NOMO-1 treated with DMSO at 0.1 percent for 48 hours (cell line): ENCODE data around the gene STK24.

Experiments used
- DNase-seq: peaks from one replicate; lab custom pipeline; 2025; ENCODE audit not compliant: unreplicated experiment; lab: John Stamatoyannopoulos, UW

STK24 gene

DNA sequence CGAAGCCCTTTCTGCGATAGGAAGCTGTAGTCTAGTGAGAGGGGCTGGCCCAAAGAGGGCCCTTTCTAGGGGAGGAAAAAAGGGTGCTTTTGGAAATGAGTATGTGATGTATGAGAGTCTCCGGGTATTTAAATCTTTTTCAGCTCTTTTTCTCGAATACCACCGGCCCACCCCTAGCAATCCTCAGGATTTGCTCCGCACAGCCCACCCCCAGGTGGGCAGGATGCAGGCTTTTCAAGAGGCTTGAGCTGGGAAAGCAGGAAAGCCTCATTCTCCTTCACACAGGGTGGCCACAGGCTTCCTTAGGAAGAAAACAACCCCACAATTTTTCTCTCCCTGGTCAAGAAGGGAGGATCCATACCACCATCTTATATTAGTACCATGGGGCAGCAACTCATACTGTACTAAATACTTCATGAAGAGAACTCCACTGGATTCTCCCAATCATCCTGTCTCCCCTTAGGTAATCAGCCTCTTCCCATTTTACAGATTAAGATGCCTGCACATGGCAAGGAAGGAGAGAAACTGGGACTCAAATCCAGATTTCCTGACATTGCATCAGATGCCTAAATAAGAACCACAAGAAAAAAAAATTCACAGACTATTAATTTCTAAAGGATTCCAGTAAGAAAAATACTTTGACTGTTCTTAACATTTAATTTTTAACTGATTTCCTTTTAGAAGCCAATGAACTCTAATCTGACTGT is 84.4 kb downstream of the STK24 start:
- no peak for DNase-seq

DNA sequence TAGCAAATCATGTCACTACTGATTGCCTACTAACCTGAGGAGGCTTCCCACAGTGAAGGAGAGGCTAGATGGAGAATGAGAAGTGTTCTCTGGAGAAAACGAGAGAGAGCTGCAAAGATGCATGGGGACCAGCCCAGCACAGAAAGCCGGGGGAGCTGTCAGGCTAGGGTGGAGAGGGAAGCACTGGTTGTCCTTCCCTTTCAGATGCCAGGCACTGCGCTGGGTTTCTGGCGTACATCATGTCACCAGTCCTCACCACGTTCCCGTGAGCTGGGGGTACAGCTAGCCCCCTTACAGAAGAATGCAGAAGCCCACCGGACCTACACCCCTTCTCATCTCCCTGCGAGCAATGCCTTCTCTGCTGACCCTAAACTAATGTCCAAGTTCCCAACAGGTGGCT is 86.0 kb downstream of the STK24 start:
- no peak for DNase-seq

DNA sequence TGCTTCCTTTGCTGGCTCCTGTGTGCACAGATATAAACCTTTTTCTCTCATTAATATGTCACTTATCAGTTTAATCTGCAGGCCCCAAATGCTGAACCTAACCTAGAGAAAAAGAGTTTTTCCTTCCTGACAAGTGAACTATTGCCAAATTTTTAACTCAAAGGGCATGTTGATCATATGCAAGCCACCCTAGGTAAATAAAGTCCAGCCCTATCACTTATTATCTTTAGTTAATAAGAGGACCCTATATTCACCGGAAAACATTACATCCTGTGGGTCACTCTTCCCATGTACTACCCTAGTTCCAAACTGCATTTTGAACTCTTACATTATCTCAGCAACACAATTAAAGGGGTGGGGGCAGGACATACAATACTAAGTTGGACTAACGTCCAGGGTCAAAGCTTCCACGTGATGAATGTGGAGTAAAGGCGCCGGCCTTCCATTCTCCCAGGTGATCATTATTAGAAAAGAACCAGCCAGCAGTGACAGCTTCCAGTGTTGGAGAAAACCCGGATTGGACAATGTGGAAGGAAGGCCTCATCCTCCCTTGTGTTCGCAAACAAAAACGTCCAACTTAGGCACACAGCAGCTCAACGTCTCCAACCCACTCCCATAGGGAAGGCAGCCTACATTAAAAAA is 86.6 kb downstream of the STK24 start:
- no peak for DNase-seq

DNA sequence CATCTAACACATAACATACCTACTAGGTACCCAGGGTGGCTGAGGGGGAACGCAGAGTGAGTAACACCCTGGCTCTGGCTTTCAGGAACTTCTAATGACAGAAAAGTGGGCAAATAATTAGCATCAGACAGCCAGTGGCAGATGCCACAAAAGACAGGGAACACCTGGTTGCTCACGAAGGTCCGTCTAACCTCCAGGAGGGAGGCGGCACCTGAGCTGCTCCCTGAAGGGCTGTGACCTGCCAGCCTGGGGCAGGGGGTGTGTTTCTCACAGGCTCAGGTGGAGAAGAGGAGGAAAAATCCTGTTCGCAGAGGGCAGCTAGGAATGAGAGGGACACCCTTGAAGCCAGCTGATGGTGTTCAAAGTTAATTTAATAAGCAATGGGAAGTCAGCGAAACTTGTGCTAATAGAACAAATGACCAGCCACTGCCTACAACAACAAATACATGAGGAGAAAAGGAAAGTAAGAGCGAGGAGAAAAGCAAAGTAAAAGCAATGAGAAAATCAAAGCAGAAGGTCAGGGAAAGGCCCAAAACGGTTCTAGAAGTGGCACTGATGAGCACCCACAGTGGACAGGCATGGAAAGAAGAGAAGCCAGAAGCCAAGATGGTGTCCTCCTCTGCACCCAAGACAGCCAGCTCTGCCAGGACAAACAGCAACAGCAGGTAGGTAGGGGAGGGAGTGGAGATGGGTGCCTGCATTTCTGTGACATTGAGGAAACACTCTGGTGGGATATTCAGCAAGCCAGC is 87.3 kb downstream of the STK24 start:
- no peak for DNase-seq

DNA sequence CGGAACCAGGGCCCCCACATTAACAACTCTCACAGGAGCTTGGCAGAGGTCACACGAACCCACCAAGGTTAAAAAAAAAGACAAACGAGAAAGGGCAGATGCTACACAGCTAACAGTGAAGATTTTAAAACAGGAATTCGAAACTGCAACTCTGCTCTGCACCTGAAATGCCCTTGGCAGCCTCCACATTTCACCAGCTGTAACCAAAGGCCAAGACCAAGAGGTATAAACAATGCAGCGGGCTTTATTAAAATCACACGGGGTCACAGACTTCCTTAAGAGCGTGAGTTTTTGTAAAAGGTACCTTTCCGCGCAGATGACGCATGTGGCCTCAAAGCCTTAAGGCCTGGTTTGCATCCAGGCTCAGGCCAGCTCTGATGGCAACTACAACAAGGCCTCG is 88.2 kb downstream of the STK24 start:
- no peak for DNase-seq

DNA sequence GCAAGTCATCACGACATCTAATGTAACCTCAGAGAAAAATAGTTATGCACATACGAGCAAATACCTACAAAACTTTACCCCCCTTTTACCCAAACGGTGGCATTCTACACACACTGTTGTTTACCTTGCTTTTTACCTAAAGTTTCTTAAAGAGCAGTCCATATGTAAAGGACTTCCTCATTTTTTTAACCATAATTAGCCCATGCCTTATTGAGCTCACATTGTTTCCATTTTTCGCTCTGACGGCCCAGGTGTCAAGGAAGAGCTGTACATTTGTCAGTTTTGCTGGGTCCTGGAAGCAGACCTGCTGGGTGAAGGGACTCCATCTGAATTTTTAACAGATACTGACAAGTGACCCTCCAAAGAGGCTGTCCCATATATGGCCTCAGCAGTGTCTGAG is 89.4 kb downstream of the STK24 start:
- DNase-seq = peak; percentile 43

DNA sequence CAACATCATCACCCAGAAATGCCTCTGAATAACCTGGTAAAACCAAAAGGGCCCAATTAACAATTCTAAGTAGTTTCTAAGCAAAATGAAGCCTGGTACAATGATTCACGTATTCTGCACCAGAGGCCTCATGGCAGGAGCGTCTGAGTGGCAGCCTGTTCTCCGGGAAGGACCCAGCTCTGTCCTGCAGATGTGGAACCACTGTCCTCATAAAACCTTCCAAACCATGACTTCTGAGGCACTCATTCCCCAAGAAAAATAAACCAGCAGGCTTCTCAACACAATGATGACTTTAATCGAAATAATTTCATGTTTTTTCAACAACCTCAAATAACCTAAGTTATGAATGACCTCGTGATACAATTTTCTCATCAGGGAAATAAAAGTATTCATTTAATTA is 89.9 kb downstream of the STK24 start:
- no peak for DNase-seq

DNA sequence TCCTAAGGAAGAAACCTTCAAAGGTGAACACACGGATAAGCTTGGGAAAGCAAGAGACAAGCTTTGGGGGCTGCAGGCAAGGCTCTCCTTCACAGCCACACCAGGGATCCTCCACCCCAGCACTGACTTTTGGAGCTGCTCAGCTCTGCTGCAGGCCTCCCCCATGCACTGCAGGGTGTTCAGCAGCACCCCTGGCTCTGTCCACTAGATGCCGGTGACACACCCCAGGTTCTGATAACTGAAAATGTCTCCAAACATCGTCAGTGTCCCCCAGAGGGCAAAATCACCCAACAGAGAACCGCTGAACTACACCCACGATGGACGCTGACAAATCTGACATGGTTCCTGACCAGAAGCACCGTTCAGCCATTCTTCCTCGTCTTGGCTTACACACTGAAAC is 90.5 kb downstream of the STK24 start:
- no peak for DNase-seq

DNA sequence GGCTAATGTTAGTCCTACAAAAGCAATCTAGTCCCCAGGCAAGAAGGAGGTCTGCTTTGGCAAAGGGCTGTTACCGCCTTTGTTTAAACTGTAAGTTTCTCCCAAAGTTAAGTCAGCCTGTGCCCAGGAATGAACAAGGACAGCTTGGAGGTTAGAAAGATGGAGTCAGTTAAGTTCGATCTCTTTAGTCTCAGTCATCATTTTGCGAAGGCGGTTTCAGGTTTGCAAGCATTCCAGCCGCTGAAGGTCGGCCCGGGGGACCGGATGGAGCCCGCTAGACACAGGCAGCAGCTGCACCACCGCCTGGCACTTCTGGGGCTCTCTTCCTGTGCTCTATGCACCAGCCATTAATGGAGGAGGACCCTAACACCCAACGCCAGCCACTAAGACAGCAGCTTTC is 91.3 kb downstream of the STK24 start:
- DNase-seq = no peak

DNA sequence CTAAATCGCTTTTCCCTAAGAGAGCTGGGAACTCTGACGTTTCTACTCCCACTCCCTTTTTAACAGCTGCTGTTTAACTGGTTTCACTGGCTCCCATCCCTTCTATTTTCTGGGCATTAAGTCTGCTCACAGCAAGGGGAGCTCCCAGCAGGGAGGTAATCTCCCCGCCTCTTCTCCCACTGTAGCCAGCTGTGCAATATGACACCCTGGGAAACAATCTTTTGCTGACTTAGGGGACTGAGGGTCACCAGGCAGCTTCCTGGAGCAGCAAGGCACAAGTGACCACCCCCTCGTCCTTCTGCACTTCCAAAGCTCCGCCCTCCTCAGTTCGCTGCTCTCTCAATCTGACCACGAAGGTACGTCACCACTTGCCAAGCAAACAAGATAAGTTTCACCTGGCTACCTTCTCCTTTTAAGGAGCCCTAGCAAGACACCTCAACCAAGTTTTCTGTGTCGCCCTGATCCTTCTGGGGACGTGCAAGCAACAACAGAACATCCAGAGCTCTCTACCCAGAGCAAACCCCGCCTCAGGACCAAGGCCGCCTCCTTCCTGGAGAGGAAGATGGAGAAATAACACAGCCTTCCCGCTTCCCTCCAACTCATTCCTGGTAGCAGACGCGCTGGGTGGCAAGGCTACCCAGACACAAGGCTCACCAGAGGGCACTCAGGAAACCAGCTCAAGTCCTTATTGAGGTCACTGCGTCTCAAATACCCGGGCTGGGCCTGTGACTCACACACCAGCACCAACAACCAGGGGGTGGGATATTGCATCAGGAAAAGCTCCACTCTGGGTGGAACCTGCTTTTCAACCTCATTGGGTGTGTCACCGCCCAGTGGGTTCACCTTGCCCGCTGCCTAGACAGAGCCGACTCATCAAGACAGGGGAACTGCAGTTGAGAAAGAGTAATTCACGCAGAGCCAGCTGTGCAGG is 92.4 kb downstream of the STK24 start:
- DNase-seq = peak; percentile 91

DNA sequence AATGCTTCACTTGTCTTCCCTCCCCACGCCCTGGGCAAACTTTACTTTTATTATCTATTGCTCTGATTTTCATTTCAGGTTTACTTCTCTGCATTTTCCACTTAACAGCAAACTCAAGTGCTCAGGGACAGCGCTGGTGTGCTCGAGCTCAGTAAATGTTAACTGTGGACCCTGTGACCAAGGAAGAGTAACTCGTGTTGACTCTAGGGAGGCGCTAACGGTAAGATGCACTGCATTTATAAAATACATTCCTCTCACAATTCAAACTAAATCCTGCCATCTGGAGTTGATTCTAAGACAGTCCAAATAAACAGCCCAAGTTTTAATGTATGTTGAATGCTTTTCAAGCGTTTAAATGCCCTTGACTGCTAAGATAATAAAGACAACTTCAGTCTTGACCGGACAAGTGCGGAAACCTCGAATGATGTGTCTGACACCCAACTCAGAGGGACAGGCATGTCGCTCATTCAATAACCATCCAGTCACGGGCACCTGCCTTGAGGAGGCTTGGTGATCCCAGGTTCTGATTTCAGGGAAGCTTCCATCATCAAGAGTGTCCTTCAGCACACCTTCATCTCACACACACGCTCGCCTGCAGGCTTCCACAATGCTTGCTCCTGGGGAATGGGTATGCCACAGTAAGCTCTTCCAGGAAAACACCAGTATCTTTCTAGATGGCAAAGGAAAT is 93.2 kb downstream of the STK24 start:
- DNase-seq = no peak

DNA sequence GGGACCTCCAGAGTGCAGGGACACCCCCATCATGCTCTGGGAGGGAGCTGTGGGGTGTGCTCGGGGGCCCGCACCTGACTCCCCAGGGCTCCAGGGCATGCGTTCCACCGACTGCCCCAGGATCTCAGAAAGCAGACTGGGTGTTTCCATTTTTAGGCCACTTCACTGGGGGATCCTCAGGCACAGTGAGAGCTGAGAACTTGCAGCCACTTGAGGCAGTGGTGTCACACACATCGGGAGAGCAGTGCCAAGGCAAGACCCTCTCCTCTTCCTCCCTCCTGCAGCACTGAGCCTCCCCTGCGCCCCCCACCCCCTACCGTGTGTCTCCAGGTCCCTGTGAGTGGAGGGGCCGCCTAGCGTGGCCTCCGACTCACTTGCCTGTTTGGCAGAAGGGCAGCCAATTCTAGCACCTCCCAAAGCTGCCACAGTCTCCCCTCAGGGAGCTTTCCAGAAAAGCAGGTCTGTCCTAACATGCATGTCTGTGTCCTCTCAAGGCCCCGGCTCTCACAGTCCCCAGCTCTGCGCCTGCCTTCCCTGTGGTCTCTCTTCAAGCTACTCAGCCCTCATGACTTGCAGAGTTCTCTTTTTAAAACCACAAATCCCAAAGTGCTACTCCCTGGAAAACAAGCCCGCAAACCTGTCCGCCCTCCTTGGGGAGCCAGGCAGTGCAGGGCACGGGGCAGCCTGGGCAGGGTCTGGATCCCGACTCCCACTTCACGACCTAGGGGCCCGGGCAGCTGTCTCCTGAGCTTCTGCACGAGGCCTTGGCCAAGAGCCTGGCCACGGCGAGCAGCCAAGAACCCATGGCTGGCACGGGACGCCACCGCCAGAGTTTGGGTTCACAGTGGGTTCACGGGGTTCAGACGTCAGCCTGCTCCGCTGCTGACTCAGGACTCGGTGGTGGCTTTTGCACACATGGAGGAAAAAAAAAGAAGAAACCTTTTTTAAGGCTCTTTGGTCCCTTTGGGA is 94.1 kb downstream of the STK24 start:
- DNase-seq = no peak

DNA sequence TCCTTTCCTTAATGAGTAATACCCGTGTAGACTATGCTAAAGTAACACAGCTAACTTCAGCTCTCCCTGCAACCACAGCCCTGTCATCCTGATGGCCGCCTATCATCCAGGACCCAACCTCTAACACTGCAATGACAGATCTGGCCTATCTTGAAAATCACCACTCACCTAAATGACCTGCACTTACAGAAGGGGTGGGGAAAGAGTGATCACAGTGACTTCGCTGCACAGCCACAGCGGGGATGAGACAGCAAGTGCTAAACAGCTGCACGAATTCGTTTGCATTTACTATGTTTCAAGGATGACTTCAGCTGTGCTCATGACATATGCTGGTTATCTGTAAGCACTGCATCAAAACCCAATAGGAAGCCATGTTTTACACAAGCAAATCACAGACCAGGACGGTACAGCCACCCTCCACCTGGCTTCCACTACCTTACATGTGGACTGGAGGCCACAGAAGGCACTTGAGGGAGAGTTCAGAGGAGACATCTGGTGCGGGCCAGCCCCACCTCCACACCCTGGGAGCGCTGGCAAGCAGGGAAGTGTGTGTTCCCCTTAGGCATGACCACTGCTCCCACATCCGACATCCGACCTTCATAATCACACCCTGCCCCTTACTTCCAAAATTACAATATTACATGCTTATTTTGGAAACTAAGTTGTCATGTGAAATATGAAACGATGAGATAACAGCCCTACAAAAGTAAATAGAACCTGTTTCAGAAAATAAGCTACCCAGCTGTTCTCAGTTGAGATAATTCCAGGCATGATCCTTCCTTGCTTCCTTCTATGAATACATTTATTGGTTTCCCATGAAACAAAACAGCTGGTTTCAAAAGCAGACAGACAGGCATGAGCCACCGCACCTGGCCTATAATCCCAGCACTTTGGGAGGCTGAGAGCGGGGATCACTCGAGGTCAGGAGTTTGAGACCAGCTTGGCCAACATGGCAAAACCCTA is 95.7 kb downstream of the STK24 start:
- DNase-seq = no peak

DNA sequence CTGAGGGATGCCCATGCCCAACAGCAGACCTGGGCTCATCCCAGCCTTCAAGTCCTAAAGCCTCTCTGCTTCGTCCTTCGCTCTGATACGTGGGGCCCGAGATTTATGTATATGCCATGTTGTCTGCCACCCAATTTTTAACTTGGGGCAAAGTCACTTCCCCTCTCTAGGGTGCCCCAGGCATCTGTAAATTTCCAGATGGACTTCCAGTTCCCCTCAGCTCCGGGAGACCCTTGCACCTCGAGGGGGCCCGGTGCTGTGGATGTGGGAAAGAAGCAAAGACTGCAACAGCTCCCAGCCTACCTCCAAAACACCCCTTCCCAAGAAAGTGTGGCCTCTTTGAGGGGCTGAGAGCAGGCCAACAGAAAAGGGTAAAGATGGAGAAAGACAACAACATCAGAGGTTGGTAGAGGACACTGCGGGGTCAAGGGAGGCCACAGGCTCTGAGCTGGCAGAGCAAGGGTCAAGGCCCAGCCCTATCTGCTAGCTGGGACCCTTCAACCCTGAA is 97.4 kb downstream of the STK24 start:
- no peak for DNase-seq

DNA sequence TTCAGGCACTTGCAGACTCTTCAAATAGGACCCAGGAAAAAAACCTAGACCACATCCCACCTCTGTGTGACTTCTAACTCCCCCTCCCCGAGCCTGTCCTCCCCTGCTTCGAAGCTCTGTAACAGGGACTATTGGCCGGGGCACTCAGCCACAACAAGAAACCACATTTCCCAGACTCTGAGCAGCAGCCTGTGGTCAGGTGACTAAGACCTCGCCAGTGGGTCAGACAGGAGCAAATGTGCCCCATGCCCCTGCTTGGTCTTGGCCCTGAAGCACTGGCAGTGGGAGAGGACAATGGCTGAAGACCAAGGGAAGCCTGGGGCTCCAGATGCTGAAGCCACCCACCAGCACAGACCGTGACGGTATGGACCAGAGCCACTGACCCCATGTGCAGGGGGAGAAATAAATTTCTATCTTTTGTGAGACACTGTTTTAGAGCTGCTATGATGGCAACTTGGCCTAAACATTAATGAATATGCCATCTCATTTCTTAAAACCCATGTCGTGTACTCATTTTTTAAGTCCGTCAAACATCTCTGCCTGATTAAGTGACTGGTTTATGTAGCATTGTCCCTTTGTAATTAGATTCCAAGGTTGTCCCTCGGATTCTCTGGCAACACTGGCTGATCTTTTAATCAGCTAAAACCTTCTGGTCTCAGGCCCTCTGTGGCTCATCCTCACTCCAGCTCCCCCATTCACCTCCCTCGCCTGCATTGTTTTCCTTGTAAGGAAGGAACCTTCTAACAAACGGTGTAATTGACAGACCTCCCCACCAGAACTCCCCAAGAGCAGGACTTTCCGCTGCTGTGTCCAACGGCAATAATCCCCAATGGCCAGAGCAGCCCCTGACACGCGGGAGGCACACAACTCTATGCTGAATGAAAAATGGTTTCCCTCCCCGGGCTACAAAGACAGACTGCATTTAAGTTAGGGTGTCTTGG is 98.4 kb downstream of the STK24 start:
- DNase-seq = no peak

DNA sequence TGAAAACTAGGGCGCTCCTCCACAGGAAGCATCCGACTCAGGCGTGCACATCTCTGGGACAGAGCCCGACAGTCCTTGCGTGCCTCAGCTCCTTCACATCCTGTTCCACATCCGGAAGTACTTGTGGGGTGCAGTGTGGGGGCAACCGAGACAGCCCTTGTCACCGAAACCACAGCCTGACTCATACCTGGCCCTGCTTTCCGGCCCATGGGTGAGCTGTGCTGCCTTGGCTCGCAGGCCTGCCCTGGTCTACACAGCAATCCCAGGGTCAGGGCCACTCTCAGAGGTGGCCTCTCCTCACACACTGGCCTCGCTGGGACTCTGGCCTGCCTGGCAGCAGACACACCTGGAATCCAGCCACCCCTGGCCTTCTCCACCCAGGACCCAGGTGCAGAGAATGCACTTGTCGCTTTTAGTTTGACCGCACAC is 100.4 kb downstream of the STK24 start:
- DNase-seq = peak; percentile 86

DNA sequence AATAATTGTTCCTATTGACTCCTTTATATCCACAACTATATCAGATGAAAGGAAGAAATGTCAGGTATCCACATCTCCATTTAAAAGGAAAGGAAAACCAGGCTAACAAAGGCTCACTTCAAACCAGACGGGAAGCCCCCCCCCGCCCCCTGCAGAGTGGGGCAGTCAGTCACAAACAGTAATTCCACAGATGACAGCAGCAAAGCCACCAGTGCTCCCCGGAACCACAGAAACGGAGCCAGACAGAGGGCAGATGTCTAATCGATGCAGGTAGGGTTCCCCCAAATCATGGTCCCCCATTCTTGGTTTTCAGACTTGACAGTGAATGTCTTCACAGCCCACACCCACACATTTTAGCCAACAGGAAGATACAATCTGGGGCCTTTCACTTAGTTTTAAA is 100.8 kb downstream of the STK24 start:
- no peak for DNase-seq
